ENCODE data around the gene DNAJB12.

GRCh38 chr10:72332423-72333111, 22.2 kb downstream of the DNAJB12 start:
- no peak for TF ChIP-seq CTCF (IDR thresholded peaks at IDR 0.05)
- TF ChIP-seq POLR2A (IDR thresholded peaks at IDR 0.05): no peak

Data from testis (tissue), 2 donors.